Loucy (cell line): ENCODE measurements around the gene NHLRC4.

Source experiments
- EZH2phosphoT487 ChIP-seq: fragments of 200-600 bp; IDR thresholded peaks from 2 replicates; pipeline ENCODE4 v1.6.1; 2018; ENCODE audit warnings: antibody characterized with exemption, mild to moderate bottlenecking, moderate library complexity, borderline replicate concordance
- TF ChIP-seq, protein P1 (sequence below): fragments of 200-600 bp; sonication (generic); conservative IDR thresholded peaks from 2 replicates; pipeline ENCODE4 v1.5.1; 2014; ENCODE audit warnings: mild to moderate bottlenecking, antibody characterized with exemption, low read length

DNA sequence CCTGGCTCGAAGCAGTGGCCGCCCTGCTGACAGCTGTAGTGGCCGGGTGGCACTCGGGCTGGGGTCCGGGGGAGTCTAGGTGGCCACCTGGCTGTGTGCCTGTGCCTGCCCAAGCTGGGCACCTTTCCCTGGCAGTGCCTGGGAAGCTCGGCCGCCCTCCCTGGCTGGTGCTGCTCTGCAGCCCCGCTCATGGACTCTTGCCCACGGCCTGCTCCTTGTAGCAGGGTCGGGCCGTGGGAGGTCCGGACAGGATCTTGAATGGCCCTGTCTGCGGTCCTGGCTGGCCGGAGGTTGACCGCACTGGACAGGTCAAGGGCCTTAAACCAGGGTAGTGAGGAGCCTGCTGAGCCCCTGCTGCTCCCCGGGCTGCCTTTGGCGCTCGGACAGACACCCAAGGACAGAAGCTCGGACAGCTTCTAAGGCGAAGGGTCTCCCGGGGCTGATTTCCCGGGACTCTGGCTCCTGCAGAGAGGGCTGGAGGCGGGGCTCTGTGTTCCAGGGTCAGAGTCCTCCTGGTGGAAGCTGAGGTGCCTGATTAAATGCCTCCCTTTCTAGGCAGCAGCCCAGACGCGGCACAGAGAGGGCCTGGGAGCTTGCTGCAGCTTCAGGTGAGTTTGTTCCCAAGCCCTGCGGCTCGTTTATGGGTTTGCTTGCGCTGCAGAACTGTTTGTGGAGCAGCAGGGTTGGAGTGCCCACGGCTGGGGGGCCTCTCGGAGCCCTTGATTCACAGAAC lies 33.2 kb upstream of the NHLRC4 start:
- TF ChIP-seq, protein P1, sequence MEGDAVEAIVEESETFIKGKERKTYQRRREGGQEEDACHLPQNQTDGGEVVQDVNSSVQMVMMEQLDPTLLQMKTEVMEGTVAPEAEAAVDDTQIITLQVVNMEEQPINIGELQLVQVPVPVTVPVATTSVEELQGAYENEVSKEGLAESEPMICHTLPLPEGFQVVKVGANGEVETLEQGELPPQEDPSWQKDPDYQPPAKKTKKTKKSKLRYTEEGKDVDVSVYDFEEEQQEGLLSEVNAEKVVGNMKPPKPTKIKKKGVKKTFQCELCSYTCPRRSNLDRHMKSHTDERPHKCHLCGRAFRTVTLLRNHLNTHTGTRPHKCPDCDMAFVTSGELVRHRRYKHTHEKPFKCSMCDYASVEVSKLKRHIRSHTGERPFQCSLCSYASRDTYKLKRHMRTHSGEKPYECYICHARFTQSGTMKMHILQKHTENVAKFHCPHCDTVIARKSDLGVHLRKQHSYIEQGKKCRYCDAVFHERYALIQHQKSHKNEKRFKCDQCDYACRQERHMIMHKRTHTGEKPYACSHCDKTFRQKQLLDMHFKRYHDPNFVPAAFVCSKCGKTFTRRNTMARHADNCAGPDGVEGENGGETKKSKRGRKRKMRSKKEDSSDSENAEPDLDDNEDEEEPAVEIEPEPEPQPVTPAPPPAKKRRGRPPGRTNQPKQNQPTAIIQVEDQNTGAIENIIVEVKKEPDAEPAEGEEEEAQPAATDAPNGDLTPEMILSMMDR: no peak
- TF ChIP-seq EZH2phosphoT487: no peak
